Activated CD8-positive, alpha-beta memory T cell treated with anti-CD3 and anti-CD28 coated beads for 48 hours (primary cell): ENCODE data around the gene DNAH2.
"Not testable (repeated sequence)": the region's sequence is repeated elsewhere in the genome, so short reads cannot be mapped to it uniquely, and the experiment has no call there.

Experiments
- DNase-seq, 3 experiments: peaks; one replicate each; pipeline ENCODE4 v3.0.0-alpha.2; 2020; ENCODE audit warnings: low read depth in 2 of 3, low spot score in 2 of 3

Gene DNAH2

GRCh38 chr17:7849751-7850504, 132.4 kb downstream of the DNAH2 start:
- DNase-seq = no peak

- no peak for DNase-seq
These were observed 133.3 kb downstream of the DNAH2 start for GRCh38 chr17:7850701-7851437.

- DNase-seq = peak; percentile 79 to 87 (median 80)
These were observed 134.1 kb downstream of the DNAH2 start for GRCh38 chr17:7851438-7852261.

- DNase-seq = no peak
These were observed 134.7 kb downstream of the DNAH2 start for GRCh38 chr17:7852262-7852670.

GRCh38 chr17:7852919-7853690, 135.6 kb downstream of the DNAH2 start:
- no peak for DNase-seq

- no peak for DNase-seq
These were observed 136.1 kb downstream of the DNAH2 start for GRCh38 chr17:7853691-7854038.

- no peak for DNase-seq
These were observed 136.7 kb downstream of the DNAH2 start for GRCh38 chr17:7854078-7854777.

GRCh38 chr17:7854851-7855659, 137.5 kb downstream of the DNAH2 start, which contains the start of gene TMEM88:
TMEM88 (plus strand) TSS chr17:7855066; CDS start chr17:7855075, 9 bp downstream.
- DNase-seq = no peak

GRCh38 chr17:7855660-7856010, 138.1 kb downstream of the DNAH2 start:
- no peak for DNase-seq

GRCh38 chr17:7856011-7856810, 138.7 kb downstream of the DNAH2 start:
- no peak for DNase-seq

- peak; percentile 80 to 89 (median 83) for DNase-seq
These were observed 139.5 kb downstream of the DNAH2 start, which contains the start of gene NAA38 for GRCh38 chr17:7856811-7857712. NAA38 (minus strand) TSS chr17:7857559; CDS start chr17:7857463, 96 bp downstream.

GRCh38 chr17:7857713-7858521, 140.4 kb downstream of the DNAH2 start, which contains the start of gene CYB5D1:
CYB5D1 (plus strand) TSS chr17:7858003; CDS start chr17:7858135, 132 bp downstream.
- DNase-seq = peak; percentile 70 to 73 (median 71)

- DNase-seq = no peak
These were observed 140.9 kb downstream of the DNAH2 start for GRCh38 chr17:7858522-7858810.

GRCh38 chr17:7859028-7859427, 141.5 kb downstream of the DNAH2 start:
- DNase-seq = no peak

GRCh38 chr17:7862692-7863437, 145.3 kb downstream of the DNAH2 start:
- DNase-seq = no peak

GRCh38 chr17:7864384-7864783, 146.8 kb downstream of the DNAH2 start:
- DNase-seq = not testable (repeated sequence)
